Activated naive CD8-positive, alpha-beta T cell treated with anti-CD3 and anti-CD28 coated beads for 36 hours (primary cell): ENCODE measurements around the gene MKKS. TPM values are rescaled to one million over a fixed set of nuclear protein-coding genes. Genes with fewer than 3 reads are reported as not detected.
"Not testable (repeated sequence)": the region's sequence is repeated elsewhere in the genome, so short reads cannot be mapped to it uniquely, and the experiment has no call there.

Experiments used
- DNase-seq: peaks from one replicate; pipeline ENCODE4 v3.0.0; 2021
- H3K27ac Mint-ChIP-seq: one replicate; pipeline ENCODE4 v1.8.0; 2022; ENCODE audit warnings: mild to moderate bottlenecking, moderate library complexity, mixed read lengths
- H3K27me3 Mint-ChIP-seq: one replicate; pipeline ENCODE4 v1.8.0; 2022; ENCODE audit warnings: mild to moderate bottlenecking, mixed read lengths
- H3K36me3 Mint-ChIP-seq: one replicate; pipeline ENCODE4 v1.8.0; 2021; ENCODE audit warnings: mild to moderate bottlenecking, mixed read lengths
- H3K4me1 Mint-ChIP-seq: one replicate; pipeline ENCODE4 v1.8.0; 2021; ENCODE audit warnings: mixed read lengths
- H3K4me3 Mint-ChIP-seq: one replicate; pipeline ENCODE4 v1.8.0; 2022; ENCODE audit warnings: mild to moderate bottlenecking, moderate library complexity, mixed read lengths
- H3K9me3 Mint-ChIP-seq: one replicate; pipeline ENCODE4 v1.8.0; 2022; ENCODE audit warnings: mixed read lengths
- total RNA-seq, 2 experiments: library from RNA; stranded (reverse); gene quantifications; one replicate each; pipeline ENCODE4 v1.2.3, GENCODE V29; 2021

MKKS gene
- total RNA-seq, 2 experiments from 2014 or later, result 7.0 to 7.1 TPM

GRCh38 chr20:10412591-10413408 lies 21.2 kb downstream of the MKKS start:
- DNase-seq, result no peak
- no peak overlapping the region for H3K27ac Mint-ChIP-seq
- no peaks in the 10 kb centered on the region for H3K27me3 Mint-ChIP-seq
- no peak overlapping the region for H3K4me3 Mint-ChIP-seq
- peaks cover 7% of the 10 kb centered on the region for H3K36me3 Mint-ChIP-seq
- peaks cover 7% of the 10 kb centered on the region for H3K4me1 Mint-ChIP-seq
- no peaks in the 10 kb centered on the region for H3K9me3 Mint-ChIP-seq

GRCh38 chr20:10411673-10412072 lies 22.3 kb downstream of the MKKS start:
- Mint-ChIP-seq H3K9me3 (no peaks in the 10 kb centered on the region), H3K27me3 (no peaks in the 10 kb centered on the region), H3K36me3 (peaks cover 2% of the 10 kb centered on the region), H3K27ac (no peak overlapping the region), H3K4me1 (peaks cover 2% of the 10 kb centered on the region), H3K4me3 (no peak overlapping the region)
- no peak for DNase-seq

- H3K9me3 Mint-ChIP-seq, result no peaks in the 10 kb centered on the region
- H3K27me3 Mint-ChIP-seq, result no peaks in the 10 kb centered on the region
- peaks cover 2% of the 10 kb centered on the region for H3K36me3 Mint-ChIP-seq
- no peak for DNase-seq
- H3K4me3 Mint-ChIP-seq, result no peak overlapping the region
- H3K27ac Mint-ChIP-seq, result no peak overlapping the region
- H3K4me1 Mint-ChIP-seq, result peaks cover 3% of the 10 kb centered on the region
Measured at GRCh38 chr20:10408108-10408813, 25.8 kb downstream of the MKKS start.

GRCh38 chr20:10404959-10405530 lies 29.0 kb downstream of the MKKS start:
- no peaks in the 10 kb centered on the region for H3K9me3 Mint-ChIP-seq
- no peaks in the 10 kb centered on the region for H3K27me3 Mint-ChIP-seq
- H3K27ac Mint-ChIP-seq, result no peak overlapping the region
- H3K4me1 Mint-ChIP-seq, result peaks cover 7% of the 10 kb centered on the region
- H3K4me3 Mint-ChIP-seq, result no peak overlapping the region
- peaks cover 6% of the 10 kb centered on the region for H3K36me3 Mint-ChIP-seq
- DNase-seq, result no peak

GRCh38 chr20:10404023-10404628 lies 29.9 kb downstream of the MKKS start:
- peaks cover 6% of the 10 kb centered on the region for H3K36me3 Mint-ChIP-seq
- no peak overlapping the region for H3K4me3 Mint-ChIP-seq
- H3K27ac Mint-ChIP-seq, result no peak overlapping the region

GRCh38 chr20:10402938-10403608 lies 30.9 kb downstream of the MKKS start:
- no peak overlapping the region for H3K27ac Mint-ChIP-seq
- peaks cover 7% of the 10 kb centered on the region for H3K4me1 Mint-ChIP-seq
- no peak overlapping the region for H3K4me3 Mint-ChIP-seq
- no peak for DNase-seq
- H3K36me3 Mint-ChIP-seq, result peaks cover 6% of the 10 kb centered on the region
- no peaks in the 10 kb centered on the region for H3K27me3 Mint-ChIP-seq
- H3K9me3 Mint-ChIP-seq, result no peaks in the 10 kb centered on the region

More at GRCh38 chr20:10404023-10404628, 29.9 kb downstream of the MKKS start:
- DNase-seq, result no peak
- no peaks in the 10 kb centered on the region for H3K9me3 Mint-ChIP-seq
- H3K27me3 Mint-ChIP-seq, result no peaks in the 10 kb centered on the region
- H3K4me1 Mint-ChIP-seq, result peaks cover 7% of the 10 kb centered on the region

GRCh38 chr20:10398834-10399369 lies 35.1 kb downstream of the MKKS start:
- no peaks in the 10 kb centered on the region for H3K9me3 Mint-ChIP-seq
- H3K36me3 Mint-ChIP-seq, result peaks cover 6% of the 10 kb centered on the region
- H3K27ac Mint-ChIP-seq, result no peak overlapping the region
- H3K4me1 Mint-ChIP-seq, result peaks cover 7% of the 10 kb centered on the region
- DNase-seq, result no peak
- no peaks in the 10 kb centered on the region for H3K27me3 Mint-ChIP-seq
- no peak overlapping the region for H3K4me3 Mint-ChIP-seq

- not testable (repeated sequence) for DNase-seq, H3K9me3 Mint-ChIP-seq, H3K36me3 Mint-ChIP-seq, H3K27ac Mint-ChIP-seq, H3K4me1 Mint-ChIP-seq, H3K4me3 Mint-ChIP-seq, H3K27me3 Mint-ChIP-seq
Measured at GRCh38 chr20:10394752-10395151, 39.3 kb downstream of the MKKS start.

GRCh38 chr20:10390709-10391108 lies 43.3 kb downstream of the MKKS start:
- no peaks in the 10 kb centered on the region for H3K9me3 Mint-ChIP-seq
- H3K27ac Mint-ChIP-seq, result no peak overlapping the region
- DNase-seq, result no peak
- no peaks in the 10 kb centered on the region for H3K36me3 Mint-ChIP-seq
- no peaks in the 10 kb centered on the region for H3K27me3 Mint-ChIP-seq
- H3K4me1 Mint-ChIP-seq, result no peaks in the 10 kb centered on the region
- H3K4me3 Mint-ChIP-seq, result no peak overlapping the region

- no peak overlapping the region for H3K4me3 Mint-ChIP-seq
- no peaks in the 10 kb centered on the region for H3K4me1 Mint-ChIP-seq
- no peaks in the 10 kb centered on the region for H3K36me3 Mint-ChIP-seq
- DNase-seq, result no peak
- H3K27me3 Mint-ChIP-seq, result no peaks in the 10 kb centered on the region
- H3K27ac Mint-ChIP-seq, result no peak overlapping the region
- H3K9me3 Mint-ChIP-seq, result no peaks in the 10 kb centered on the region
Measured at GRCh38 chr20:10388597-10388996, 45.4 kb downstream of the MKKS start.

- H3K36me3 Mint-ChIP-seq, result no peaks in the 10 kb centered on the region
- no peaks in the 10 kb centered on the region for H3K9me3 Mint-ChIP-seq
- no peak for DNase-seq
- H3K4me3 Mint-ChIP-seq, result no peak overlapping the region
- no peak overlapping the region for H3K27ac Mint-ChIP-seq
- H3K27me3 Mint-ChIP-seq, result no peaks in the 10 kb centered on the region
- H3K4me1 Mint-ChIP-seq, result no peaks in the 10 kb centered on the region
Measured at GRCh38 chr20:10387686-10388085, 46.3 kb downstream of the MKKS start.

GRCh38 chr20:10385850-10386544 lies 48.0 kb downstream of the MKKS start:
- H3K9me3 Mint-ChIP-seq, result no peaks in the 10 kb centered on the region

GRCh38 chr20:10381477-10381876 lies 52.5 kb downstream of the MKKS start:
- peaks cover 1% of the 10 kb centered on the region for H3K9me3 Mint-ChIP-seq
- H3K4me1 Mint-ChIP-seq, result no peaks in the 10 kb centered on the region
- no peak overlapping the region for H3K27ac Mint-ChIP-seq
- no peaks in the 10 kb centered on the region for H3K36me3 Mint-ChIP-seq
- H3K27me3 Mint-ChIP-seq, result peaks cover 14% of the 10 kb centered on the region
- DNase-seq, result no peak
- no peak overlapping the region for H3K4me3 Mint-ChIP-seq

More at GRCh38 chr20:10385850-10386544, 48.0 kb downstream of the MKKS start:
- Mint-ChIP-seq H3K36me3 (no peaks in the 10 kb centered on the region), H3K27ac (no peak overlapping the region), H3K4me3 (no peak overlapping the region), H3K4me1 (no peaks in the 10 kb centered on the region), H3K27me3 (peaks cover 2% of the 10 kb centered on the region)
- DNase-seq, result no peak

- H3K4me1 Mint-ChIP-seq, result no peaks in the 10 kb centered on the region
- DNase-seq, result no peak
- peaks cover 5% of the 10 kb centered on the region for H3K9me3 Mint-ChIP-seq
- no peaks in the 10 kb centered on the region for H3K36me3 Mint-ChIP-seq
- H3K27ac Mint-ChIP-seq, result no peak overlapping the region
- peaks cover 25% of the 10 kb centered on the region for H3K27me3 Mint-ChIP-seq
- no peak overlapping the region for H3K4me3 Mint-ChIP-seq
Measured at GRCh38 chr20:10379761-10380160, 54.3 kb downstream of the MKKS start.
